Neural cell (in vitro differentiated cells): Measurements from ENCODE around the gene PTX4. TPM values are rescaled to one million over a fixed set of nuclear protein-coding genes. Genes with fewer than 3 reads are reported as not detected.

Experiments used
- H2AFZ ChIP-seq: fragments of 200-600, 300-800 bp; sonication (generic), shearing (Covaris generic); 2 replicates; pipeline ENCODE4 v1.6.0; 2014; ENCODE audit warnings: low read depth, mild to moderate bottlenecking, antibody characterized with exemption, low read length, moderate library complexity
- H3F3A ChIP-seq: fragments of 200-600 bp; shearing (Covaris generic); 2 replicates; pipeline ENCODE4 v1.6.1; 2016; ENCODE audit warnings: mild to moderate bottlenecking, moderate library complexity, mixed read lengths, antibody characterized with exemption, low read length; ENCODE audit not compliant: insufficient read depth, poor library complexity, severe bottlenecking
- H3K27ac ChIP-seq: fragments of 200-600, 300-800 bp; sonication (generic), shearing (Covaris generic); 2 replicates; pipeline ENCODE4 v1.5.1; 2014; ENCODE audit warnings: mild to moderate bottlenecking, low read length, moderate library complexity
- H3K27me3 ChIP-seq: fragments of 300-800, 200-600 bp; sonication (generic), shearing (Covaris generic); 2 replicates; pipeline ENCODE4 v1.6.0; 2014; ENCODE audit warnings: mild to moderate bottlenecking, low read depth, low read length, moderate library complexity; ENCODE audit not compliant: insufficient read depth
- H3K36me3 ChIP-seq: fragments of 300-800, 200-600 bp; sonication (generic), shearing (Covaris generic); 2 replicates; pipeline ENCODE4 v1.5.1; 2014; ENCODE audit warnings: mild to moderate bottlenecking, antibody characterized with exemption, low read length, moderate library complexity; ENCODE audit not compliant: insufficient read depth
- H3K4me2 ChIP-seq: fragments of 300-800, 200-600 bp; sonication (generic), shearing (Covaris generic); 2 replicates; pipeline ENCODE4 v1.6.0; 2014; ENCODE audit warnings: mild to moderate bottlenecking, low read length
- H3K4me3 ChIP-seq: fragments of 300-800, 200-600 bp; sonication (generic), shearing (Covaris generic); 2 replicates; pipeline ENCODE4 v1.5.1; 2014; ENCODE audit warnings: mild to moderate bottlenecking, low read length, moderate library complexity
- H3K79me2 ChIP-seq: fragments of 200-600 bp; shearing (Covaris generic); replicated peaks from 2 replicates; pipeline ENCODE4 v1.6.0; 2014; ENCODE audit warnings: mild to moderate bottlenecking, low read length, moderate library complexity; ENCODE audit not compliant: insufficient read depth
- H3K9ac ChIP-seq: fragments of 300-800, 200-600 bp; sonication (generic), shearing (Covaris generic); 2 replicates; pipeline ENCODE4 v1.6.1; 2016; ENCODE audit warnings: mild to moderate bottlenecking, low read length, mixed read lengths
- H3K9me2 ChIP-seq: fragments of 200-600 bp; shearing (Covaris generic); 2 replicates; pipeline ENCODE4 v1.6.1; 2016; ENCODE audit warnings: mild to moderate bottlenecking, low read length, mixed read lengths; ENCODE audit not compliant: insufficient read depth
- H3K9me3 ChIP-seq: fragments of 200-600, 300-800 bp; sonication (generic), shearing (Covaris generic); 2 replicates; pipeline ENCODE4 v1.6.1; 2016; ENCODE audit warnings: mild to moderate bottlenecking, mixed run types, low read length, moderate library complexity, mixed read lengths
- H4K20me1 ChIP-seq: fragments of 200-600 bp; shearing (Covaris generic); 2 replicates; pipeline ENCODE4 v1.6.1; 2016; ENCODE audit warnings: mild to moderate bottlenecking, mixed run types; ENCODE audit not compliant: insufficient read depth
- EP300 ChIP-seq: fragments of 450-650 bp; conservative IDR thresholded peaks from 2 replicates; pipeline ENCODE4 v1.6.1; 2014; ENCODE audit warnings: antibody characterized with exemption, mild to moderate bottlenecking, moderate library complexity; ENCODE audit not compliant: poor library complexity, severe bottlenecking
- EZH2 ChIP-seq: fragments of 200-600, 300-800 bp; shearing (Covaris generic), sonication (generic); IDR thresholded peaks from 2 replicates; pipeline ENCODE4 v1.6.1; 2014; ENCODE audit warnings: antibody characterized with exemption, low read length, borderline replicate concordance, mild to moderate bottlenecking; ENCODE audit not compliant: insufficient read depth, poor library complexity, severe bottlenecking
- MXI1 ChIP-seq: fragments of 450-650 bp; conservative IDR thresholded peaks from 2 replicates; pipeline ENCODE4 v1.6.1; 2014; ENCODE audit warnings: antibody characterized with exemption, mild to moderate bottlenecking; ENCODE audit not compliant: poor library complexity, severe bottlenecking
- POLR2AphosphoS5 ChIP-seq: IDR thresholded peaks from 2 replicates; pipeline ENCODE4 v1.6.1; 2012
- RAD21 ChIP-seq: fragments of 450-650 bp; conservative IDR thresholded peaks from 2 replicates; pipeline ENCODE4 v1.6.1; 2014; ENCODE audit warnings: antibody characterized with exemption, mild to moderate bottlenecking, moderate library complexity
- SMC3 ChIP-seq: fragments of 450-650 bp; conservative IDR thresholded peaks from 2 replicates; pipeline ENCODE4 v1.6.1; 2014; ENCODE audit warnings: antibody characterized with exemption, mild to moderate bottlenecking, moderate library complexity; ENCODE audit not compliant: poor library complexity
- TAF1 ChIP-seq: IDR thresholded peaks from 2 replicates; pipeline ENCODE4 v1.6.1; 2012; ENCODE audit warnings: low read depth
- polyA plus RNA-seq: library from polyadenylated mRNA; depleted of rRNA; stranded (reverse); fragments of >200 nt; gene quantifications from 2 replicates; pipeline ENCODE4 v1.2.3, GENCODE V29; 2014
- TF ChIP-seq, protein P1 (sequence below): IDR thresholded peaks from 2 replicates; pipeline ENCODE4 v1.6.1; 2012; ENCODE audit warnings: borderline replicate concordance
- TF ChIP-seq, protein P2 (sequence below): fragments of 450-650 bp; IDR thresholded peaks from 2 replicates; pipeline ENCODE4 v1.5.1; 2014; ENCODE audit warnings: antibody characterized with exemption, mild to moderate bottlenecking, moderate library complexity; ENCODE audit not compliant: poor library complexity, severe bottlenecking

The PTX4 gene
- polyA plus RNA-seq, 1 donor from 2014 or later, result not detected

DNA sequence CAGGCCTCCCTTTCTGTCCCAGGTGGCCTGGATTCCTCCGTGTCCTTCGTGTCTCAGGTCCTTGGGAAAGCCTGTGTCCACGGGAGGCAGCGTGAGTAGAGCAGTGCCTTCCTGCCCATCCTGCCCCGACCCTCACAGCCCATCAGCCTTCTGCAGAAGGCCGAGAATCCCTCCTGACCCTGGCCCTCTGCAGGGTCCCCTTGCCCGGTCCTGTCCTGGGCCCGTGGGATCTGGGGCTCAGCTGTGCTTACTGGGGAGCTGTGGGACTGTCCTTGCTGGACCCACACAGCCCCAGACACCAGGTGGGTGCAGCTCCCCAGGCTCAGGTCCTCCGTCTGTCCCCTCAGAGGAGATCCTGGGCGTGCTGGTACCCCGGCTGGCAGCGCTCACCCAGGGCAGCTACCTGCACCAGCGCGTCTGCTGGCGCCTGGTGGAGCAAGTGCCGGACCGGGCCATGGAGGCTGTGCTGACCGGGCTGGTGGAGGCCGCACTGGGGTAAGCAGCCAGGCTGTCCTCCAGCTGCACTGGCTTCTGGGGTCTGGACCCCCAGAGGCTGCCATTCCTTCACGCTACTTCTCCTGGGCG lies 8.4 kb upstream of the PTX4 start:
- Histone ChIP-seq H2AFZ (no peak overlapping the region), H3K9me3 (no peaks in the 10 kb centered on the region), H3K4me3 (no peak overlapping the region), H3K79me2 (no peaks in the 10 kb centered on the region), H3K9me2 (no peaks in the 10 kb centered on the region), H4K20me1 (no peaks in the 10 kb centered on the region), H3K9ac (no peak overlapping the region), H3K36me3 (no peaks in the 10 kb centered on the region), H3K27ac (no peak overlapping the region), H3K27me3 (no peaks in the 10 kb centered on the region), H3F3A (no peaks in the 10 kb centered on the region), H3K4me2 (no peak overlapping the region)
- TF ChIP-seq MXI1 (no peak), EZH2 (no peak), EP300 (no peak), RAD21 (no peak), SMC3 (no peak), TAF1 (no peak), POLR2AphosphoS5 (no peak)
- TF ChIP-seq, protein P1, sequence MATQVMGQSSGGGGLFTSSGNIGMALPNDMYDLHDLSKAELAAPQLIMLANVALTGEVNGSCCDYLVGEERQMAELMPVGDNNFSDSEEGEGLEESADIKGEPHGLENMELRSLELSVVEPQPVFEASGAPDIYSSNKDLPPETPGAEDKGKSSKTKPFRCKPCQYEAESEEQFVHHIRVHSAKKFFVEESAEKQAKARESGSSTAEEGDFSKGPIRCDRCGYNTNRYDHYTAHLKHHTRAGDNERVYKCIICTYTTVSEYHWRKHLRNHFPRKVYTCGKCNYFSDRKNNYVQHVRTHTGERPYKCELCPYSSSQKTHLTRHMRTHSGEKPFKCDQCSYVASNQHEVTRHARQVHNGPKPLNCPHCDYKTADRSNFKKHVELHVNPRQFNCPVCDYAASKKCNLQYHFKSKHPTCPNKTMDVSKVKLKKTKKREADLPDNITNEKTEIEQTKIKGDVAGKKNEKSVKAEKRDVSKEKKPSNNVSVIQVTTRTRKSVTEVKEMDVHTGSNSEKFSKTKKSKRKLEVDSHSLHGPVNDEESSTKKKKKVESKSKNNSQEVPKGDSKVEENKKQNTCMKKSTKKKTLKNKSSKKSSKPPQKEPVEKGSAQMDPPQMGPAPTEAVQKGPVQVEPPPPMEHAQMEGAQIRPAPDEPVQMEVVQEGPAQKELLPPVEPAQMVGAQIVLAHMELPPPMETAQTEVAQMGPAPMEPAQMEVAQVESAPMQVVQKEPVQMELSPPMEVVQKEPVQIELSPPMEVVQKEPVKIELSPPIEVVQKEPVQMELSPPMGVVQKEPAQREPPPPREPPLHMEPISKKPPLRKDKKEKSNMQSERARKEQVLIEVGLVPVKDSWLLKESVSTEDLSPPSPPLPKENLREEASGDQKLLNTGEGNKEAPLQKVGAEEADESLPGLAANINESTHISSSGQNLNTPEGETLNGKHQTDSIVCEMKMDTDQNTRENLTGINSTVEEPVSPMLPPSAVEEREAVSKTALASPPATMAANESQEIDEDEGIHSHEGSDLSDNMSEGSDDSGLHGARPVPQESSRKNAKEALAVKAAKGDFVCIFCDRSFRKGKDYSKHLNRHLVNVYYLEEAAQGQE, result no peak
- TF ChIP-seq, protein P2, sequence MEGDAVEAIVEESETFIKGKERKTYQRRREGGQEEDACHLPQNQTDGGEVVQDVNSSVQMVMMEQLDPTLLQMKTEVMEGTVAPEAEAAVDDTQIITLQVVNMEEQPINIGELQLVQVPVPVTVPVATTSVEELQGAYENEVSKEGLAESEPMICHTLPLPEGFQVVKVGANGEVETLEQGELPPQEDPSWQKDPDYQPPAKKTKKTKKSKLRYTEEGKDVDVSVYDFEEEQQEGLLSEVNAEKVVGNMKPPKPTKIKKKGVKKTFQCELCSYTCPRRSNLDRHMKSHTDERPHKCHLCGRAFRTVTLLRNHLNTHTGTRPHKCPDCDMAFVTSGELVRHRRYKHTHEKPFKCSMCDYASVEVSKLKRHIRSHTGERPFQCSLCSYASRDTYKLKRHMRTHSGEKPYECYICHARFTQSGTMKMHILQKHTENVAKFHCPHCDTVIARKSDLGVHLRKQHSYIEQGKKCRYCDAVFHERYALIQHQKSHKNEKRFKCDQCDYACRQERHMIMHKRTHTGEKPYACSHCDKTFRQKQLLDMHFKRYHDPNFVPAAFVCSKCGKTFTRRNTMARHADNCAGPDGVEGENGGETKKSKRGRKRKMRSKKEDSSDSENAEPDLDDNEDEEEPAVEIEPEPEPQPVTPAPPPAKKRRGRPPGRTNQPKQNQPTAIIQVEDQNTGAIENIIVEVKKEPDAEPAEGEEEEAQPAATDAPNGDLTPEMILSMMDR, result no peak

DNA sequence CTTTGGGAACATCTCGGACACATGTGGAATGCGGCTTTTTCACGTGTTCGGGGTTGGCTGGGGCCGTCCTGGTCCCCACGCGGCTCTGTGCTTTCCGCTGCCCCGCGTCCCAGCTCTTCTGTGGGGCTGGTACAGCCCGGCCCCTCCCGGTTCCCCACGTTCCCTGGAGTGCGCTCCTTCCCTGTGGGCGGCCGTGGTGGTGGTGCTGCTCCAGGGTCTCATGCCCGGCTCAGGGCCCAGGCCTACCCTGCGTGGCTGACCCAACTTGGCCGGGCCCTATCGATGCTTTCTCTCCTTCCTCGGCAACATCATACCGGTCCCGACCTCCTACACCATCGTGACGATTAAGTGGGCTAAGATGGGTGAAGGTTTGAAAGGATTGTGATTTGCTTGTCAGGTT lies 7.7 kb upstream of the PTX4 start:
- H3K36me3 ChIP-seq, result no peaks in the 10 kb centered on the region
- H4K20me1 ChIP-seq, result no peaks in the 10 kb centered on the region
- no peak overlapping the region for H3K4me2 ChIP-seq
- H3K27ac ChIP-seq, result no peak overlapping the region
- H3K9me2 ChIP-seq, result no peaks in the 10 kb centered on the region
- no peaks in the 10 kb centered on the region for H3K79me2 ChIP-seq
- no peaks in the 10 kb centered on the region for H3F3A ChIP-seq
- TF ChIP-seq EZH2, result no peak
- TF ChIP-seq MXI1, result no peak
- TF ChIP-seq EP300, result no peak
- TF ChIP-seq, protein P2, result no peak
- no peak for TF ChIP-seq SMC3
- TF ChIP-seq RAD21, result no peak
- TF ChIP-seq POLR2AphosphoS5, result no peak
- TF ChIP-seq TAF1, result no peak
- TF ChIP-seq, protein P1, result no peak
- H3K4me3 ChIP-seq, result no peak overlapping the region
- H3K9me3 ChIP-seq, result no peaks in the 10 kb centered on the region
- H3K9ac ChIP-seq, result no peak overlapping the region
- H2AFZ ChIP-seq, result no peak overlapping the region
- H3K27me3 ChIP-seq, result no peaks in the 10 kb centered on the region
